ENCODE data around the gene CTRB2.
"Not testable (repeated sequence)": the region's sequence is repeated elsewhere in the genome, so short reads cannot be mapped to it uniquely, and the experiment has no call there.

The CTRB2 gene

GRCh38 chr16:75225678-75226515 lies 18.9 kb upstream of the CTRB2 start:
- no peak for DNase-seq

GRCh38 chr16:75225092-75225491 lies 18.1 kb upstream of the CTRB2 start:
- no peak for DNase-seq

GRCh38 chr16:75224306-75225082 lies 17.5 kb upstream of the CTRB2 start:
- DNase-seq = no peak

DNA sequence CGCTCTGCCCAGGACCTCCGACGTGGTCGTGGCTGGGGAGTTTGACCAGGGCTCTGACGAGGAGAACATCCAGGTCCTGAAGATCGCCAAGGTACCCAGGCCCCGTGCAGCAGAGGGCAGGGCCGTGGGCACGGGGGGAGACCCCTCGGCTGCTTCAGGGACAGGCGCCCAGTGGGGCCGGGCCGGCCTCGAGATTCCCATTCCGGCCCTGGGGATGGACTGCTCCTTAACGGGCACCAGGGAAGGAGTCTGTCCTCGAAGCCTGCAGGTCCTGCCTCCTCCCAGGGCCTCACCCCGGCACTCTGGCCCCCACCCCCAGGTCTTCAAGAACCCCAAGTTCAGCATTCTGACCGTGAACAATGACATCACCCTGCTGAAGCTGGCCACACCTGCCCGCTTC lies 16.2 kb upstream of the CTRB2 start:
- not testable (repeated sequence) for DNase-seq

DNA sequence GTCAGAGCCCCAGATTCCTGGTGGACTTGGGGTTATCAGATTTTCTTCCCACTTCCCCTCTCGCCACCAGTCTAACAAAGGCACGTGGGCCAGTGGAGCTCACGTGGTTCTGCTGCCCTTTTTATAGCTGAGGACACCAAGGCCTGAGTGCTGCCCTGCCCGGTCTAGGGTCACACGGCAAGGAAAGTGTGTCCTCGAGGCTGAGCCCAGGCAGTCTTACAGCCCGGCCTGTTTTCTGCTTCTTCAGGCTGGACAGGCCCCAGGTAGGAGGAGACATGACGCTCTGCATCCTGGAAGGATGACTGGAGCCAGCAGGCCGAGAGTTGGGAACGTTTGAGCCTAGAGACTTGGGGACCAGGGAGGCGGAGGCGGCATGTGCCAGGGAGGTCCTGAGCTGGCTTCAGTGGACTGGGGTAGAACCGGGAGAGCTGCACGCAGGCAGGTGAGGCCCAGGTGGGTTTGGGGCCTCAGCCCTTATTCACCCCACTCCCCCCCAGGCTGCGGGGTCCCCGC lies 15.4 kb upstream of the CTRB2 start:
- no peak for DNase-seq

DNA sequence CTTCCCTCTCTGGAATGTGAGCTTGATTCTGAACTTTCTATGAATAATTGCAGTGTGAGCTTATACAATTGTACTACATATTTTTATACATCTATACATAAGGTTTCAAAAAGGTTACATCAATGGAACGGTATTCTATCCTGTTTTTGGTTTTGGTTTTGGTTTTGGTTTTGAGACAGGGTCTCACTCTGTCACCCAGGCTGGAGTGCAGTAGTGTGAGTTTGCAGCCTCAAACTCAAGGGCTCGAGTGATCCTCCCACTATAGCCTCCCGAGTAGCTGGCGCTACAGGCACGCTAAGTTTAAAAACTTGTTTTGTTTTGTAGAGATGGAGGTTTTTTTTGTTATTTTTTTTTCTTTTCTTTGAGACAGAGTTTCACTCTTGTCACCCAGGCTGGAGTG lies 12.9 kb upstream of the CTRB2 start:
- DNase-seq = no peak

DNA sequence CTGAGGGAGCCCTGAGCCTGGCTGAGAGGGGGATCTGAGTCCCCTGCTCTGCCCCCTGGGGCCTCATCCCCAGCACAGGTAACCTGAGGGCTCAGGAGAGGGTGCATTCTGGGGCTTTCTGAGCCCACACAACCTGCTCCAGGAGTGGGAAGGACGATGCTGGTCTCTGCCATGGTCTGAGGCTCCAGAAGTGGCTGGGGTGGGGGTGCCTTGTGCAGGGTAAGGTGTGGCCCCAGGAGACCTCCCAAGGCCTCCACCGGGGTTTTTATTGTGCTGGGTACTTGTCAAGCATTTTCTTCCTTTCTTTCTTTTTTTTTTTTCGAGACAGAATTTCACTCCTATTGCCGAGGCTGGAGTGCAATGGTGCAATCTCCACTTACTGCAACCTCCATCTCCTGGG lies 12.1 kb upstream of the CTRB2 start:
- DNase-seq = no peak

DNA sequence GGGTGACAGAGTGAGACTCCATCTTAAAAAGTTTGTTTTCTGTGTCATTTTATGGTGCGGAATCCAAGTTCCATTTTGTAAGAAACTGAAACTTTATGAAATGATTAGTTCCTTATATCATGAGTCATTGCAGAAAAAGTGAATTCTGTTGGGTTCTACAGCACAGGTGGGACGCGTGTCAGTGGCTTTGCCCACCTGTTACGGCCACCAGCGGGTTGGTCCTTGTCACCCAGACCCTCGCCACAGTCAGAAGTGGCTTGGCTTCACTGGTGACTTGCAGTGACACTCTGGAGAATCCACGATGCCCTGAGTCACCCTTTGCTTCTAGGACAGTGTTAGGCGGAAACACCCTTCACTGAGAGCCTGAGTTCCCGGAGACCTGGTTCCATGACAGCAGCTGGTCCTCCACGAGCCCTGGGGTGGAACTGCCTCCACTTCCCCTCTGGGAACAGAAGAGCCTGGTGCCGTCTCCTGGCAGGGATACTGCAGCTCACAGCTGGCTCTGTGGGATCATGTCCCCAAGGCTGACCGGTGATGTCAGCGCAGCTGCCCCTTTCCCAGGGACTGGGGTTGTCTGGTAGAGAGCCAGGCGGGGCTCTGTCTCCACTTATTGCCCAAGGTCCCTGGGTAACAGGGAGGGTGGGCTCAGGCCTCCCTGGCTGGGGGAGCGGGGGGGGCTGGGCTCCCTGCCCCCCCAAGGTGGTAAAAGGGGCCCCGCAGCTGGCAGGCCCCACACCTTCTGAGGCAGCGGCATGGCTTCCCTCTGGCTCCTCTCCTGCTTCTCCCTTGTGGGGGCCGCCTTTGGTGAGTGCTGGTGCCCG lies 11.5 kb upstream of the CTRB2 start, which contains the start of gene CTRB1:
CTRB1 (plus strand) TSS at position 733 of the 821 bp plus-strand sequence; CDS start at position 753, 20 bp downstream.
- no peak for DNase-seq

DNA sequence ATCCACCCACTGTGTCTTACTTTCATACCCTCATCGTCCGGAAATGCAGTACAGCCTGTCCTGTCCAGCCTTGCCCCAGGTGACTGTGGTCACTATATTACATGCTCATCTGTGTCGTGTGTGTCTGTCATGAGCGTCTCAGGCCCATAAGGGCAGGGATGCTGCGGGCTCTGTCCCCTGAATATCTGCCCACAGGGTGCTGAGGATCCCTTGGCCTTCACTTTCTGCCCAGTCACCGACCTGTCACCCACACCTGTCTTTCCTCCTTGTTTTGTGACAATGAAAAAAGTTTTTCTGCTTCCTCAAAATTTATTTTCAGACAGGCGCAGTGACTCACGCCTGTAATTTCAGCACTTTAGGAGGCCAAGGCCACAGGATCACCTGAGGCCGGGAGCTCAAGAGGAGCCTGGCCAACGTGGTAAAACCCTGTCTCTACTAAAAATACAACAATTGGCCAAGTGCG lies 10.5 kb upstream of the CTRB2 start:
- DNase-seq = no peak

- DNase-seq = no peak
Measured at GRCh38 chr16:75216576-75216975, 9.6 kb upstream of the CTRB2 start.

DNA sequence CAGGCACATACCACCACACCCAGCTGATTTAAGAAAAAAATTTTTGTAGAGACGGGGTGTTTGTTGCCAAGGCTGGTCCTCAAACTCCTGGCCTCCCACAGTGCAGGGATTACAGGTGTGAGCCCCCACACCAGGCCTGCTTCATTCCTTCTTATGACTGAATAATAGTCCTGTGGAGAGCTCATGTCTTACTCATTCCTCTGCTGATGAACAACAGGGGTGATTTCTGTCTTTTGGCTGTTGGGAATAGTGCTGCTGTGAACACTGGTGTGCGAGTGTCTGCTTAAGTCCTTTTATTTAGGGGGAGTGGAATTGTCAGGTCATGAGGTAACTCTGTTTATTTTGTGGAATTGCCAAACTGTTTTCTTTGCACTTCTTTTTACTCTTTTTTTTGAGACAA lies 9.2 kb upstream of the CTRB2 start:
- DNase-seq = no peak

GRCh38 chr16:75211286-75211685 lies 4.3 kb upstream of the CTRB2 start:
- not testable (repeated sequence) for DNase-seq

GRCh38 chr16:75209944-75210343 lies 3.0 kb upstream of the CTRB2 start:
- no peak for DNase-seq

- DNase-seq = not testable (repeated sequence)
Measured at GRCh38 chr16:75209514-75209913, 2.6 kb upstream of the CTRB2 start.

GRCh38 chr16:75208861-75209505 lies 2.0 kb upstream of the CTRB2 start:
- DNase-seq = no peak

GRCh38 chr16:75208242-75208825 lies 1.4 kb upstream of the CTRB2 start:
- no peak for DNase-seq

- no peak for DNase-seq
Measured at GRCh38 chr16:75207831-75208230, 870 bp upstream of the CTRB2 start.

DNA sequence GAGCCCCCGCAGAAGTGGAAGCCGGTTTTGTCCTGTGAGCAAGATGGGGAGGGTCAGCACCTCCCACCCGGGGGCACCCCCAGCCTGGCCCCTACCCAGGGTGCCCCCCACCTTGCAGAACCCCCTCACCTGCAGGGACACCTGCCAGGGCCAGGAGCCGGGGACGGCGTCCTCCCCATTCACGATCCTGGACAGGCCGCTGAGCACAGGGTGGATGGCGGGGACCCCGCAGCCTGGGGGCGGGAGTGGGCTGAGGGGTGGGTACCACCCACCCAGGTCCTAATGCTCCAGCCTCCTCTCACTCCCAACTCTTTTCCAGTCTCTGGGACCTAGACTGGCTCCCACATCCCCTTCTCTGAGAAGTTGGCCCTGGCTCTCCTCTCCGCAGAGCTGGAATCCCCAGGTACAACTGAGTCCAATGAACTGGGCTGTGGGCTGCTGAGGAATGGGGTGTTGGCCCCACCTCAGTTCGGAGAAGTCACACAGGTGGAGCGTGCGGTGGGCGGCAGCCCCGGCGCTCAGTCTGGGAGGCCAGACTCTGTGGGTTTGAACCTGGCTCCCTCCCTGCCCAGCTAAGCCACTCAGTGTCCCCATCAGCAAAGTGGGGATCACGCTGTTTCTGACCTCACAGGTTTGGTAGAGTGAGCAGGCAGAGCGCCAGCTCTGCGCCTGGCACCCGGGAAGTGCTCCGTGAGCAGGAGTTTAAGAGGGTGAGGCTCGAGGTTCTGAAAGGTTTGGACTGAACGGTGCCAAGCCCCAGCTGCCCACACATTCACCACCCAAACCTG lies 806 bp downstream of the CTRB2 start:
- not testable (repeated sequence) for DNase-seq

- DNase-seq = not testable (repeated sequence)
Measured at GRCh38 chr16:75205438-75205837, 1.5 kb downstream of the CTRB2 start.

DNA sequence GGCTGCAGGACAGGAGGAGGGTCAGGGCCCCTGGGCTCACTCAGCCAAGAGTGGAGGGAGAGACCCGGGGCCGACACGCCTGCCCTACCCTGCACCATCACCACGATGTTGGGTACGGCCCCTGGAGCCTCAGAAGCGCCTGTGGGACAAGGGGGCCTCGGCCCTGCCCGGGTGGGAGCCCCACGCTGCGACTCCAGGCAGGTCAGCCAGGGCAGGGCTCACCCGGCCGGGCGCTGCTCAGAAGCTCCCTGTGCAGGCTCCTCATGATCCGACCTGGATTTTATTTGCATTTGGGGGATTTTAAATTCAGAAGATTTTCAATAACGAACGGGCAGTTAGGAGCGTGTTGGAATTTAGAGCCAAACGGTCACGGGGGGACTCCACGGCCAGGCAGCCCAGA lies 2.1 kb downstream of the CTRB2 start:
- not testable (repeated sequence) for DNase-seq

DNA sequence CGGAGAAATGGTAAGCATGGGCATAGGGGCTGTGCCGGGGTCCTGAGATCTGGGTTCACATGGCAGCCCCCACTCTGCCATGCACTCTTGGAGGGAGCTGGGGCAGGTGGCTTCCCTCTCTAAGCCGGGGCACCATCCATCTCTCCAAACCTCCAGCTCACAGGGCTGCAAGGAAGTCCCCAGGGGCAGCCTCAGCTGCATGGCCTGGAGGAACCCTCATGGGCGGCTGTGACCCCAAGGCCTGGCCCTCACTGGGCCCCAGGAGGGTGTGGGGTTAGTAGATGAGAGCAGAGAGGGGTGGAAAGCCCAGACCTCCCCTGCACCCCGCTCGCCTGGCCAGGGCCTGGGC lies 2.6 kb downstream of the CTRB2 start:
- no peak for DNase-seq
